SK-N-MC (cell line): Measurements from ENCODE around the gene AGGF1.
"Not testable (repeated sequence)": the region's sequence is repeated elsewhere in the genome, so short reads cannot be mapped to it uniquely, and the experiment has no call there.

Experiments
- DNase-seq: peaks from one replicate; pipeline ENCODE4 v3.0.0-alpha.2; 2011; ENCODE audit warnings: low read depth, low spot score
- H3K27ac ChIP-seq: fragments of 200-600 bp; sonication (generic); 2 replicates; pipeline ENCODE4 v1.5.1; 2016; ENCODE audit warnings: mixed run types
- H3K36me3 ChIP-seq: fragments of 200-600 bp; sonication (generic); 2 replicates; pipeline ENCODE4 v1.6.1; 2017; ENCODE audit warnings: antibody characterized with exemption, low read length, mixed read lengths; ENCODE audit not compliant: insufficient read depth
- H3K4me3 ChIP-seq: fragments of 200-600 bp; sonication (generic); 2 replicates; pipeline ENCODE4 v1.5.1; 2016
- H3K9ac ChIP-seq: fragments of 200-600 bp; sonication (generic); 2 replicates; pipeline ENCODE4 v1.8.0; 2017; ENCODE audit warnings: mixed run types, mixed read lengths; ENCODE audit not compliant: insufficient read length
- H3K9me3 ChIP-seq: fragments of 200-600 bp; sonication (generic); 2 replicates; pipeline ENCODE4 v1.6.1; 2017; ENCODE audit warnings: low read depth, mild to moderate bottlenecking, antibody characterized with exemption, low read length, moderate library complexity, mixed read lengths
- EZH2 ChIP-seq: fragments of 200-600 bp; sonication (generic); IDR thresholded peaks from one replicate; pipeline ENCODE4 v1.6.1; 2017; ENCODE audit warnings: antibody characterized with exemption
- FOXP2 ChIP-seq: optimal IDR thresholded peaks from 2 replicates; pipeline ENCODE3; 2011; ENCODE audit warnings: mild to moderate bottlenecking, moderate library complexity; ENCODE audit not compliant: insufficient read depth; ENCODE audit errors: extremely low read length, control extremely low read depth
- POLR2AphosphoS5 ChIP-seq: IDR thresholded peaks from 2 replicates; pipeline ENCODE4 v1.6.1; 2012; ENCODE audit warnings: mild to moderate bottlenecking, low read depth, low read length, borderline replicate concordance

The AGGF1 gene

DNA sequence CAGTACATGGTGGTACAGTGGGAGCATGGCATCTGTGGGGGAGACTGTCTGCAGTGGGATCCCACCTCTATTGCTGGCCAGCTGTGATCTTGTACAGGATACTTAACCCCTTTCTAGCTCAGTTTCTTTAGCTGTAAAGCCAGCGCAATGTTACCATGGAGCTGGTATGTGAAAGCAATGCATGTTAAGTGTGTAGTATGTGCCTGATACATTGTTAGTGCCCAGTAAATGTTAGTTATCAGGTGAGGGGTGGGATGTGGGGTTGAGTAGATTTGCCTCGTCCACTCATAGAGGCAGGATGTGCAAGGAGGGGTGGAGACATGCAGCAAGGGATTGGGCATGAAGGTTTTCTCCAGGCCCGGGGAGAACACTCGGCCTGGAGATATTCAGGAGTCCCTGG is 44.5 kb downstream of the AGGF1 start:
- Histone ChIP-seq H3K36me3 (peaks cover 10% of the 10 kb centered on the region), H3K4me3 (no peak overlapping the region), H3K9me3 (no peaks in the 10 kb centered on the region), H3K9ac (no peak overlapping the region), H3K27ac (no peak overlapping the region)
- DNase-seq, result no peak
- no peak for TF ChIP-seq EZH2
- no peak for TF ChIP-seq POLR2AphosphoS5
- no peak for TF ChIP-seq FOXP2

DNA sequence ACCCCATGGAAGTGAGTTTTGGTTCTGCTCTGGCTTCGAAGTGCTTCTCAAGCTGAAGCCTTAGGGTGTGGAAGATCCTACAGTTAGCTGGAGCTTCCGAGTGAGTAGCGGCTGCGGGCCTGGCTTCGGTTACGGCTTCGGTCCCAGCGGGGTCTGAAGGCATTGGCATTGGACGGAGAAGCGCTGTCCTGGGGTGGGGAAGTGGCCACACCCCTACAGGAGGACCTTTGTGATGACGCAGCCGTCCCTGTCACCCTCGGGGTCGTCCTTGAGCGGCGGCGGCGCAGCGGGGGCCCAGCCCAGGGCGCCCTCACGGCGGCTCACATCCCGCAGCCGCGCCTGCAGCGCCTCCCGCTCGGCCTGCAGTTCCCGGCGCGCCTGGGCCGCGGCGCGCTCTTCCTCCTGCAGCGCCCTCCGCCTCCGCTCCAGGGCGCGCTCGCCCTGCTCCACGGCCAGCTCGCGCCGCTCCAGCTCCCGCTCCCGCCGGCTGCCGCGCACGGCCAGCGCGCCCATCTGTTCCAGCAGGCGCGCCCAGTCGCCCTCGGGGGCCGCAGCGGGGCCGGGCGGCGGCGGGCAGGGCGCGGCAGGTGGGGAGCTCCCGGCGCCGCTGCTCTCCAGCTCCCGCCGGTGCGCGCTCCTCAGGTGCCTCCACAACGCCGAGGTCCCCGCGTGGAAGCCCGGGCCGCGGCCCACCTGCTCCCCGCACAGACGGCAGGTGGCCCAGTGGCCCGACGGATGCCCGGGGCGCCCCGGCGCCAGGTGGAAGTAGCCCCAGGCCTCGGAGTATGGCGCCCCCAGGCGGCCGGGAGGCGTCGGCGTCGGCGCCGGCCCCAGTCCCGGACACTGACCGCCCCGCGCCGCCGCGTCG is 47.0 kb downstream of the AGGF1 start:
- H3K27ac ChIP-seq, result no peak overlapping the region
- DNase-seq, result no peak
- no peak for TF ChIP-seq EZH2
- no peak for TF ChIP-seq POLR2AphosphoS5
- TF ChIP-seq FOXP2, result no peak
- peaks cover 12% of the 10 kb centered on the region for H3K36me3 ChIP-seq
- H3K9me3 ChIP-seq, result no peaks in the 10 kb centered on the region
- H3K9ac ChIP-seq, result no peak overlapping the region
- H3K4me3 ChIP-seq, result no peak overlapping the region

DNA sequence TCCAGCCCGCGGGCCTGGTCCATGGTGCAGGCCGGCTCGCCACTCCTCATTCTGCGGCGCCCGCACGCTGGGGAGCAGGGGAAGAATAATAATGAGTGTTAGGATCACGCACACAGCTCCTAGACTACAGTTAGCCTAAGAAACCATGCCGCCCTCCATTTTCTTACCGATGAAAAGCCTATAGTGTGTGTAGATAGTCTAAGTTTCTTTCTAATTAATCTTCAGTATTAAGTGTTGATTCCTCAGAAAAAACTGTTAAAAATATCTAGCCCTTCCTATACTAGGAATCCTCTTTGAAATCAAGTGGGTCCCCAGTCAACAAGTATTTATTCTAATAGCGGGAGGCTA is 47.6 kb downstream of the AGGF1 start:
- Histone ChIP-seq H3K27ac (no peak overlapping the region), H3K36me3 (peaks cover 14% of the 10 kb centered on the region), H3K4me3 (no peak overlapping the region), H3K9me3 (no peaks in the 10 kb centered on the region), H3K9ac (no peak overlapping the region)
- no peak for DNase-seq
- TF ChIP-seq POLR2AphosphoS5 (no peak), FOXP2 (no peak), EZH2 (no peak)

DNA sequence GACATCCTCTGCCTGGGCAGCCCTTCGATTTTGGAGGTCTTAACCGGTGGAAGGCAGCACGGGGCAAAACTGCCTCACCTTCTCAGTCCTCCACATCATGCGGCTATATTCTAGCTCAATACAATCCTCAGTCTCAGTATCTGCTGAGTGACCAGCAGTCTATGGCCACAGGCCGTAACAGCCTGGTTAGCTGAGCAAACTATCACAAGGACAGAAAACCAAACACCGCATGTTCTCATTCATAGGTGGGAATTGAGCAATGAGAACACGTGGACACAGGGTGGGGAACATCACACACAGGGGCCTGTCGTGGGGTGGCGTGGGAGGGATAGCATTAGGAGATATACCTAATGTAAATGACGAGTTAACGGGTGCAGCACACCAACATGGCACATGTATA is 50.3 kb downstream of the AGGF1 start:
- not testable (repeated sequence) for H3K9ac ChIP-seq, H3K4me3 ChIP-seq, H3K27ac ChIP-seq, DNase-seq, H3K9me3 ChIP-seq
- H3K36me3 ChIP-seq, result peaks cover 38% of the 10 kb centered on the region

DNA sequence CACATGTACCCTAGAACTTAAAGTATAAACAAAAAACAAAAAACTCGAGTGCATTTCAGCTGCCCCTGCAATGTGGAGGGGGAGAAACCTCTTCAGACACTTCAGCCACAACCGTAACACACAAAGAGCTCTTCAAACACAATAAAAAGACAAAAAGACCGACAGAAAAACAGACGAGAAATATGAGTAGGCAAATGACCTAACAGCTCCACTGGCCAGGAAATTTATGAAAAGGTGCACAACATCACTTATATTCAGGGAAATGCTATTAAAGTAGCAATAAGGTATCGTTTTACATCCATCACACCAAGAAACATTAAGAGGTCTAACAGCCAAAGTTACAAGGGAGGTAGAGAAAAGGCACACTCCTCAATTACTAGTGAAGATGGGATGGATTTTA is 50.7 kb downstream of the AGGF1 start:
- H3K27ac ChIP-seq, result no peak overlapping the region
- no peak overlapping the region for H3K4me3 ChIP-seq
- TF ChIP-seq FOXP2, result no peak
- TF ChIP-seq POLR2AphosphoS5, result no peak
- no peak for TF ChIP-seq EZH2
- no peak overlapping the region for H3K9ac ChIP-seq
- DNase-seq, result no peak
- H3K9me3 ChIP-seq, result no peaks in the 10 kb centered on the region
- H3K36me3 ChIP-seq, result peaks cover 38% of the 10 kb centered on the region

DNA sequence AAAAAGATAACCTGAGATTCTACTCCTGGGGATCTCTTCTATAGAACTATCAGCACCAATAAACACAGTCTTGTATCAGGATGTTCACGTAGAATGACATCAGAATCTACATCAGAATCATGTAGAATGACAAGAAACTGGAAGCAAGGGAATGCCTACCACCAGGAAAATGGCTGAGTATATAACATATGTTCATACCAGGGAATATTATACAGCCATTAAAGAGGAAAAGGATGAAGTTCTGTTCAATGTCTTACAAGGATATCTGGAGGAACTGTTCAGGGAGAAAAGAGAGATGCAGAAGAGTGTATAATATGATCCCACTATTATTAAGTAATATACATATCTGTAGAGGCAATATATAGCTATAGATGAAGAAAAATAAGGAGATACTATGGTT is 52.1 kb downstream of the AGGF1 start:
- no peak overlapping the region for H3K27ac ChIP-seq
- no peaks in the 10 kb centered on the region for H3K9me3 ChIP-seq

DNA sequence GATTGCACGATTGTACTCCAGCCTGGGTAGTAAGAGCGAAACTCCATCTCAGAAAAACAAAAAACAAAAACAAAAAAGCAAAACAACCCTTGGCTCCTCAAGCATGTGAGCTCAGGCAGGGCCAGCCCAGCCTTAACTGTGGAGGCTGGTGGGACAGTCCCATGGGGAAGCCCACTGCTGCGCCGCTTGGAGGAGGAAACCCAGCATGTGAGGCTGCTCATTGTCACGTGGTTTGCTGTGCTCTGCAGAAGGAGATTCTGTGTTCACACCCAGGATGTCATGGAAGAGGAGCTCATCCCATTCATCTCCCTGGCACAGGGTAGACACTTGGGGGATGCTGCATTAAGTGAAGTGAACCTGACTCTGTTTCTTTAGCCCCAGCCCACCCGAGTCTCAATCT is 52.9 kb downstream of the AGGF1 start:
- no peak for DNase-seq
- peaks cover 28% of the 10 kb centered on the region for H3K36me3 ChIP-seq
- no peaks in the 10 kb centered on the region for H3K9me3 ChIP-seq
- H3K9ac ChIP-seq, result no peak overlapping the region
- TF ChIP-seq EZH2 (no peak), FOXP2 (no peak), POLR2AphosphoS5 (no peak)
- no peak overlapping the region for H3K27ac ChIP-seq
- no peak overlapping the region for H3K4me3 ChIP-seq

More for the DNA sequence above, 52.1 kb downstream of the AGGF1 start:
- no peak for DNase-seq
- TF ChIP-seq EZH2 (no peak), POLR2AphosphoS5 (no peak), FOXP2 (no peak)
- peaks cover 28% of the 10 kb centered on the region for H3K36me3 ChIP-seq
- H3K9ac ChIP-seq, result no peak overlapping the region
- H3K4me3 ChIP-seq, result no peak overlapping the region

DNA sequence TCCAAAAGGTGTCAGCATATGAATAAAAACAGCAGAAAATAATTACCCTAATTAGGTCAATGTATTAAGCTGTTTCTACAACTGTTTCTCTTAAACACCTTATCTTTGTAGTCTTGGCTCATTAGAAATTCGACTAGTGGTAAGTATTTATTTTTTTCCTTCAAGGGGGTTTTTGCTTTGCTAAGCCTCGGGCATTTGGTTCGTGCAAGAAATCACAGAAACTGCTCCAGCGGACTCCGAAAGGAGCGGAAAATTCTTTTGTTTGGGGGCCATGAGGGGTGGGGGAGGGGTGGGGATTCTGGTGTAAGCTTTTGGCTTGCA is 56.1 kb downstream of the AGGF1 start:
- H3K36me3 ChIP-seq, result peaks cover 28% of the 10 kb centered on the region
- H3K9me3 ChIP-seq, result no peaks in the 10 kb centered on the region
- H3K9ac ChIP-seq, result peak overlapping the region; percentile 99
- no peak for DNase-seq
- peak overlapping the region; percentile 91 for H3K27ac ChIP-seq
- TF ChIP-seq FOXP2 (no peak), EZH2 (no peak), POLR2AphosphoS5 (no peak)
- peak overlapping the region; percentile 92 for H3K4me3 ChIP-seq

DNA sequence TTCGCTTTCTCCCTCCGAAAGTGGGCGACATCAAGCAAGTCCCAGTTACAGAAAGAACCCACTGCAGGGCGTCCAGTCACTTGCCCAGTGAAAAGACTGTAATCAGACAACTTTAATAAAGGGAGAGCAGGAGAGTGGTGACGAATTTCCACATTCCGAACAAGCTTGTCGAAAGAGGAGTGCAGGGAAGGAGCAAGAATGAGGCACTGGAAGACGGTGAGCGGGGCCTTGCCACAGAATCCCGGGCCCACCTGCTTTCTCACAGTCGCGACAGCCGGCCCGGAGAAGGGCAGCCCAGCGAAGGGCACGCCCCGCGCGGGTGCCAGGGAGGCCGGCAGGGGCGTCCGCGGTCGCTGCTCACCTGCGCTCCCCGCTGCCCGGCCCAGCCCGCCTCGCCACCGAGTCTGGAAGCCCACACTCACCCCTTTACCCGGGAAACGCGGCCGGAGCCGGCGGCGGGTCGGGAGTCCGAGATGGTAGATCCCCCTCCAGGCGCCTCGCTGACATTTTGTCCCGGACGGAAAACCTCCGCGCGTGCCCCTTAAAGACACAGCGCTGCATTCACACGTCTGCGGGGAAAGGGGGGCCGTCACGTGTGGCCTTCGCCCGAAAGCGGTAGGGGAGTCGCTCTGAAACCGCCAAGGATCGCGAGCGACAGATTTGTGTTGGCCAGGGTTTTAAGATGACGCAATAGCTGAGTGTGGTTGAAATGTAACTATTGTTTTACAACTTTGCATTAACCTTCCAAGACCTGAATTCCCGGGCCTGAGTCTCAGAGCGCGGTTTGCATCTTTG is 56.7 kb downstream of the AGGF1 start, which contains the start of gene ZBED3:
TSS of gene ZBED3 (minus strand) at position 597 of the 795 bp plus-strand sequence. CDS start 9,407 bp downstream, outside the sequence.
- peak within 1 kb of the TSS; percentile 91 for H3K27ac ChIP-seq
- H3K36me3 ChIP-seq, result peaks cover 28% of the 10 kb centered on the region
- no peak for TF ChIP-seq FOXP2
- peak; percentile 68 for TF ChIP-seq POLR2AphosphoS5
- no peak for TF ChIP-seq EZH2
- no peaks in the 10 kb centered on the region for H3K9me3 ChIP-seq
- peak within 1 kb of the TSS; percentile 92 for H3K4me3 ChIP-seq
- DNase-seq, result peak; percentile 51
- peak within 1 kb of the TSS; percentile 99 for H3K9ac ChIP-seq
